PC-9 (cell line): Measurements from ENCODE around the gene SASH1. TPM values are rescaled to one million over a fixed set of nuclear protein-coding genes. Genes with fewer than 3 reads are reported as not detected.

Source experiments
- BruUV-seq: library from RNA; stranded (reverse); fragments of 400-500 nt; replicated peaks from 2 replicates; lab custom pipeline; 2021; lab: Mats Ljungman, UMichigan
- CTCF ChIA-PET: fragments of 300-600 bp; sonication (Branson Sonifier 250); formaldehyde crosslinking; loops from one replicate; lab custom pipeline; 2022; ENCODE audit warnings: antibody characterized with exemption; lab: Charles Lee
- POLR2A ChIA-PET: fragments of 300-600 bp; sonication (Branson Sonifier 250); formaldehyde crosslinking; loops from one replicate; lab custom pipeline; 2022; ENCODE audit warnings: antibody characterized with exemption; ENCODE audit not compliant: unreplicated experiment; lab: Charles Lee
- DNase-seq, 2 experiments: peaks; one replicate each; pipeline versions ENCODE4 v3.0.0 to v3.0.0-alpha.2; 2015 to 2022; ENCODE audit warnings: mixed read lengths in 1 of 2
- H2AFZ ChIP-seq: fragments of 200-600 bp; sonication (generic); 2 replicates; pipeline ENCODE4 v1.8.1; 2017; ENCODE audit warnings: antibody characterized with exemption
- H3F3A ChIP-seq: fragments of 200-600 bp; sonication (generic); 2 replicates; pipeline ENCODE4 v1.8.1; 2017; ENCODE audit warnings: antibody characterized with exemption, mild to moderate bottlenecking, low read depth; ENCODE audit not compliant: insufficient read depth
- H3K27ac ChIP-seq: fragments of 200-600 bp; sonication (generic); 2 replicates; pipeline ENCODE4 v1.6.1; 2016; ENCODE audit warnings: mixed run types
- H3K27me3 ChIP-seq: fragments of 200-600 bp; sonication (generic); 2 replicates; pipeline ENCODE4 v1.6.1; 2016; ENCODE audit warnings: low read depth, mixed run types; ENCODE audit not compliant: insufficient read depth
- H3K36me3 ChIP-seq: fragments of 200-600 bp; sonication (generic); 2 replicates; pipeline ENCODE4 v1.6.1; 2016; ENCODE audit warnings: low read depth, mixed run types
- H3K4me1 ChIP-seq: fragments of 200-600 bp; sonication (generic); replicated peaks from 2 replicates; pipeline ENCODE4 v1.6.1; 2016; ENCODE audit warnings: mixed run types; ENCODE audit not compliant: insufficient read depth
- H3K4me2 ChIP-seq: fragments of 200-600 bp; sonication (generic); 2 replicates; pipeline ENCODE4 v1.6.1; 2017; ENCODE audit warnings: mixed run types
- H3K4me3 ChIP-seq: fragments of 200-600 bp; sonication (generic); 2 replicates; pipeline ENCODE4 v1.6.1; 2016; ENCODE audit warnings: mixed run types
- H3K79me2 ChIP-seq: fragments of 200-600 bp; sonication (generic); 2 replicates; pipeline ENCODE4 v1.6.1; 2017; ENCODE audit warnings: low read depth, mixed run types
- H3K9me2 ChIP-seq: fragments of 200-600 bp; sonication (generic); 2 replicates; pipeline ENCODE4 v1.8.1; 2017; ENCODE audit warnings: mild to moderate bottlenecking; ENCODE audit not compliant: insufficient read depth
- H3K9me3 ChIP-seq: fragments of 200-600 bp; sonication (generic); 2 replicates; pipeline ENCODE4 v1.8.1; 2016; ENCODE audit warnings: low read depth; ENCODE audit not compliant: insufficient read depth
- H4K20me1 ChIP-seq: fragments of 200-600 bp; sonication (generic); 2 replicates; pipeline ENCODE4 v1.8.1; 2017; ENCODE audit not compliant: insufficient read depth
- CTCF ChIP-seq: fragments of 200-600 bp; sonication (generic); conservative IDR thresholded peaks from 2 replicates; pipeline ENCODE4 v1.6.1; 2017; ENCODE audit warnings: mixed run types, antibody characterized with exemption, mild to moderate bottlenecking, moderate library complexity
- EZH2 ChIP-seq: fragments of 200-600 bp; sonication (generic); IDR thresholded peaks from 2 replicates; pipeline ENCODE4 v1.8.0; 2017; ENCODE audit warnings: antibody characterized with exemption, low read depth
- intact Hi-C: fragments of 100-400 bp; cut with micrococcal nuclease; formaldehyde crosslinking; loops from one replicate; pipeline ENCODE4 v1.10.0; 2022; ENCODE audit not compliant: unreplicated experiment
- total RNA-seq: library from RNA; stranded (reverse); gene quantifications from 2 replicates; pipeline ENCODE4 v1.2.3, GENCODE V29; 2021

The SASH1 gene
- total RNA-seq, 1 experiment from 2014 or later = 32.9 TPM

GRCh38 chr6:148414092-148414489, 71.5 kb downstream of the SASH1 start:
- H3K9me3 ChIP-seq = no peaks in the 10 kb centered on the region; the same call in 1 of the 2 replicates
- H3K79me2 ChIP-seq = peaks cover 14% of the 10 kb centered on the region
- no peak for DNase-seq
- H3K36me3 ChIP-seq = no peaks in the 10 kb centered on the region
- H3F3A ChIP-seq = no peaks in the 10 kb centered on the region
- peaks cover 23% of the 10 kb centered on the region for H3K4me1 ChIP-seq
- intact Hi-C loops = no loop called here
- peak overlapping the region; percentile 41; the same call in 1 of the 2 replicates for H3K4me2 ChIP-seq
- BruUV-seq = no TSS peak
- POLR2A ChIA-PET = no interaction called here
- TF ChIP-seq EZH2 (no peak), CTCF (no peak)
- no peaks in the 10 kb centered on the region for H3K9me2 ChIP-seq
- H4K20me1 ChIP-seq = no peaks in the 10 kb centered on the region
- no peak overlapping the region for H2AFZ ChIP-seq
- CTCF ChIA-PET = no interaction called here
- H3K4me3 ChIP-seq = no peak overlapping the region
- no peak overlapping the region for H3K27ac ChIP-seq
- no peaks in the 10 kb centered on the region for H3K27me3 ChIP-seq

GRCh38 chr6:148414836-148415235, 72.2 kb downstream of the SASH1 start:
- BruUV-seq = no TSS peak
- H3F3A ChIP-seq = no peaks in the 10 kb centered on the region
- DNase-seq = peak in 1 of 2 experiments; percentile 73
- peaks cover 23% of the 10 kb centered on the region for H3K4me1 ChIP-seq
- peaks cover 9% of the 10 kb centered on the region; the same call in 1 of the 2 replicates for H3K79me2 ChIP-seq
- H2AFZ ChIP-seq = no peak overlapping the region
- H3K27ac ChIP-seq = peak overlapping the region; percentile 35
- H3K9me3 ChIP-seq = no peaks in the 10 kb centered on the region; the same call in 1 of the 2 replicates
- CTCF ChIA-PET = no interaction called here
- no peaks in the 10 kb centered on the region for H4K20me1 ChIP-seq
- no peaks in the 10 kb centered on the region for H3K9me2 ChIP-seq
- H3K27me3 ChIP-seq = no peaks in the 10 kb centered on the region
- TF ChIP-seq CTCF (no peak), EZH2 (no peak)
- H3K4me2 ChIP-seq = peak overlapping the region; percentile 41
- intact Hi-C loops = no loop called here
- POLR2A ChIA-PET = no interaction called here
- no peaks in the 10 kb centered on the region for H3K36me3 ChIP-seq
- H3K4me3 ChIP-seq = no peak overlapping the region

- no peak for TF ChIP-seq CTCF
- no peak for TF ChIP-seq EZH2
- no peaks in the 10 kb centered on the region for H3F3A ChIP-seq
- H3K79me2 ChIP-seq = peaks cover 9% of the 10 kb centered on the region; the same call in 1 of the 2 replicates
Measured at GRCh38 chr6:148415511-148416260, 73.0 kb downstream of the SASH1 start.

More at GRCh38 chr6:148415511-148416260, 73.0 kb downstream of the SASH1 start:
- no peaks in the 10 kb centered on the region for H4K20me1 ChIP-seq
- no TSS peak for BruUV-seq
- no peaks in the 10 kb centered on the region for H3K9me2 ChIP-seq
- peaks cover 23% of the 10 kb centered on the region for H3K4me1 ChIP-seq
- H3K4me2 ChIP-seq = peak overlapping the region; percentile 41; the same call in 1 of the 2 replicates
- CTCF ChIA-PET = no interaction called here
- no peak overlapping the region for H3K4me3 ChIP-seq
- H3K27me3 ChIP-seq = no peaks in the 10 kb centered on the region
- POLR2A ChIA-PET = interaction anchor here (0.6 kb wide), 1 partner anchor 17 kb away, joined by 4 read pairs; no protein-coding TSS in a partner anchor
- H3K9me3 ChIP-seq = no peaks in the 10 kb centered on the region; the same call in 1 of the 2 replicates
- no peak for DNase-seq
- no peak overlapping the region for H3K27ac ChIP-seq
- intact Hi-C loops = no loop called here
- no peak overlapping the region for H2AFZ ChIP-seq
- no peaks in the 10 kb centered on the region for H3K36me3 ChIP-seq
